GM12892 (cell line): ENCODE measurements around the gene CRPPA.

ENCODE experiments used
- POLR2A ChIP-seq: IDR thresholded peaks from 2 replicates; pipeline ENCODE4 v1.6.1; 2011; ENCODE audit warnings: low read depth, low read length, control low read depth
- POLR2AphosphoS5 ChIP-seq: IDR thresholded peaks from 2 replicates; pipeline ENCODE4 v1.6.1; 2011; ENCODE audit warnings: low read depth, low read length, control low read depth
- TAF1 ChIP-seq: IDR thresholded peaks from 2 replicates; pipeline ENCODE4 v1.6.1; 2011; ENCODE audit warnings: low read depth, mild to moderate bottlenecking, control low read depth, low read length, borderline replicate concordance

DNA sequence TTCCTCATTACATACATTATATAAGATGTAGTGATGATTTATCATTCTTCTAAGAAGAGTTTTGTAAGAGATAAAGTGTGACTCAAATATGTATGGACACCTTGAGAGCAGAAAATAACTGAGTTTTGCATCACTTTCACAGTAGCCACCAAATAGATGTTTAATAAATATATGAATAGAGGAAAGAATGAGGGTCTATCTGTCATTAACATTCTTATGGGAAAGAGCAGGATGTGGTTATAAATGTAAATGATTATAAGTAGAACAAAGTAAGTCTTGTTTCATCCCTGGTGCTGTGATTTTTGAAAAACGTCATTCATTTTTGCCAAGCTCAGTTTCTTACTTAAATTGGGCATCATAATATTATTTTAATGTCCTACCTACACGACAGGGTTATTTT, 15.0 kb upstream of the CRPPA start:
- TF ChIP-seq POLR2AphosphoS5 (no peak), POLR2A (no peak), TAF1 (no peak)
